SJSA1 (cell line): ENCODE measurements around the gene HGF. TPM values are rescaled to one million over a fixed set of nuclear protein-coding genes. Genes with fewer than 3 reads are reported as not detected.

Source experiments
- DNase-seq, 2 experiments: peaks; one replicate each; pipeline ENCODE4 v3.0.0-alpha.2; 2015 to 2020; ENCODE audit warnings: low spot score in 2 of 2, low read depth in 1 of 2
- H3K27ac ChIP-seq: fragments of 250-450 bp; sonication (Bioruptor Pico); 2 replicates; pipeline ENCODE4 v1.5.1; 2020; ENCODE audit warnings: mild to moderate bottlenecking, moderate library complexity
- H3K27me3 ChIP-seq: fragments of 250-450 bp; sonication (Bioruptor Pico); replicated peaks from 2 replicates; pipeline ENCODE4 v1.5.1; 2020; ENCODE audit warnings: mild to moderate bottlenecking, moderate library complexity
- H3K36me3 ChIP-seq: fragments of 250-450 bp; sonication (Bioruptor Pico); 2 replicates; pipeline ENCODE4 v1.5.1; 2020; ENCODE audit warnings: mild to moderate bottlenecking
- H3K4me1 ChIP-seq: fragments of 250-450 bp; sonication (Bioruptor Pico); replicated peaks from 2 replicates; pipeline ENCODE4 v1.6.1; 2021; ENCODE audit warnings: mild to moderate bottlenecking
- H3K4me3 ChIP-seq: fragments of 250-450 bp; sonication (Bioruptor Pico); 2 replicates; pipeline ENCODE4 v1.5.1; 2020; ENCODE audit warnings: mild to moderate bottlenecking
- H3K9me3 ChIP-seq: fragments of 250-450 bp; sonication (Bioruptor Pico); replicated peaks from 2 replicates; pipeline ENCODE4 v1.5.1; 2020; ENCODE audit warnings: mild to moderate bottlenecking
- total RNA-seq: library from RNA; depleted of rRNA; stranded (reverse); fragments of >200 nt; shearing (Covaris generic); gene quantifications from 2 replicates; pipeline ENCODE4 v1.2.3, GENCODE V29; 2014

Gene HGF
- total RNA-seq, 1 experiment from 2014 or later, result 0.08 TPM

DNA sequence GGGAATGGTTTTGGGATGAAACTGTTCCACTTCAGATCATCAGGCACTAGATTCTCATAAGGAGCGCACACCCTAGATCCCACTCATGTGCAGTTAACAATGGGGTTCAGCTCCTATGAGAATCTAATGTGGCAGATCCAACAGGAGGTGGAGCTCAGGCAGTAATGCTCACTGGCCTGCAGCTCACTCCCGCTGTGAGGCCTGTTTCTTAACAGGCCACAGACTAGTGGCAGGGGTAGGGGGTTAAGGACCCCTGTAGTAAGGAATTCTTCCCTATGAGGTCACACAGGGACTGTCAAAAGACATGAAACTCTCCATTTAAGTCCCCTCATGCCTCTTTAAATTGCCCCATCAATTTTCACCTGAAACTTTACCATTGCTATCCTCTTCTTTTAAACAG, 8.0 kb downstream of the HGF start:
- Histone ChIP-seq H3K9me3 (no peaks in the 10 kb centered on the region), H3K27ac (no peak overlapping the region), H3K4me1 (no peaks in the 10 kb centered on the region), H3K4me3 (no peak overlapping the region), H3K27me3 (no peaks in the 10 kb centered on the region), H3K36me3 (no peaks in the 10 kb centered on the region)
- no peak for DNase-seq

DNA sequence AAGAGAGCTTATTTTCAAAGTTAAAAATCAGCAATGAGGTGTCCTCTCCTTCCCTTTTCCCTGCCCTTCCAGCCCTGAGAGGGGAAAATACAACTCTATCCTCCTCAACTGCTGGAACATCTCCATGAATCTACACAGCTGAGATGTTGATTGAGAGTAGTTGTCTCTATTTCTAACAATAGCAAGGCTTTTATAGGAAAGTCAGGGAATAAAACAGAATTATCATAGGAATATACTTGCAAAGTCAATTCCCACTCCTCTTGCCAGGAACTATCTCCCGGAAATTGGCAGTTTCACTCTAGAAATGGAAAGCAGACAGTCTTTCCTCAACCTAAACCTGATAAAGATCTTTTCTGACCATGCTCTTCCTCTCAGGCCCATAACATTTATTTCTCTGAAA, 8.8 kb downstream of the HGF start:
- Histone ChIP-seq H3K4me1 (no peaks in the 10 kb centered on the region), H3K27ac (no peak overlapping the region), H3K9me3 (no peaks in the 10 kb centered on the region), H3K27me3 (no peaks in the 10 kb centered on the region), H3K36me3 (no peaks in the 10 kb centered on the region), H3K4me3 (no peak overlapping the region)
- no peak for DNase-seq

DNA sequence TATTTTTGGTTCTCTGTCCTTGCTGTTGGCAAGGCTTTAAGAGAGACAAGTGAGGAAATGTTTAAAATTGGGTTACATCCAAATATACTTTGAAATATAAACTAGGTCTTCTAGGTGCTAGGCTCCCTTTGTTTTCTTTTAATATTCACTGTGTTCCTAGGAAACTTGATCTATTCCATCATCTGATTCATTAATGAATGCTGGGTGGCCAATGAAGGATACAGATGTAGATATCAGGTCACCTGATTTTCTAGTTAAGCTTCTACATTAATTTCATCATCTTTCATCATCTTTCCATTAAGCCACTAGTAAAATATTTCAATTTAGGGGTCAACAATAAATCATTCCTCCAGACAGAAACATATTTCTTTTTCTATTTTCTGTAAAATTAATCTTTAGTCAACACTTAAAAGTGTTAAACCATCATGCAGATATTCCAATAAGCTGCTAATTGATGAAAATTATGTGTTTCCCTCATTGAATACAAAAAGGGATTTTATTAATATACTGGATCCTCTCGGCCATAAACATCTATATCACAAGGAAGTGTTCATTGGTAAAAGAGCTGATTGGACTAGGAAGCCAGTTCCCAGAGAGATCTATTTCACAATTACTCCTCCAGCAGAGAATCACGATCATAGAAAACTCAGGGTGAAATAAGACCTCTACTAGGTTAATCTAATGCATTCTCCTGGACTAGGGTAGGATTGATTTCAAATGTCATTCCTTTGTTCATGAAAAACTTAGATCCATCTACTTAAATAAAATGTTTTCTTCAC, 14.7 kb downstream of the HGF start:
- Histone ChIP-seq H3K4me1 (no peaks in the 10 kb centered on the region), H3K27ac (no peak overlapping the region), H3K36me3 (no peaks in the 10 kb centered on the region), H3K4me3 (no peak overlapping the region), H3K27me3 (no peaks in the 10 kb centered on the region), H3K9me3 (no peaks in the 10 kb centered on the region)
- DNase-seq, result no peak

GRCh38 chr7:81753392-81753791, 16.5 kb downstream of the HGF start:
- no peak for DNase-seq
- H3K4me1 ChIP-seq, result no peaks in the 10 kb centered on the region
- H3K4me3 ChIP-seq, result no peak overlapping the region
- H3K27ac ChIP-seq, result no peak overlapping the region
- H3K9me3 ChIP-seq, result no peaks in the 10 kb centered on the region
- no peaks in the 10 kb centered on the region for H3K36me3 ChIP-seq
- no peaks in the 10 kb centered on the region for H3K27me3 ChIP-seq

DNA sequence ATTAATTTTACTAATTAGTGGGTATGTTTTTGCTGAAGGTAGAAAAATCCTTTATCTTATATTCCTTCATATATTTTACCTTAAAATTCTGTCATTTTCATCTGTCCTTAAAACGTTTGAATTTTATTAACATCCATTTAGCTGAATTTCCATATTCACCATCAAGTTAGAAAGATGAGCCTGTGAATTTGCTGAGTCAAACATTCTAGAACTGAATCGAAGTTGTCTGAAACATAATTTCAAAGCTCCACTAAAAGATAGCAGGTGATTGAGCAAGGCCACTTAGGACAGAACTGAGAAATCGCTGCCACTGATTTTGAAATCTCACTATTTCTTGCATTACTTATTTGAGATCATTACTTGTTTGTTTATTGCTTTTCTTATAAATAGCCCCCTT, 17.5 kb downstream of the HGF start:
- no peak for DNase-seq
- H3K36me3 ChIP-seq, result no peaks in the 10 kb centered on the region; the same call in 1 of the 2 replicates
- H3K27ac ChIP-seq, result no peak overlapping the region
- H3K9me3 ChIP-seq, result no peaks in the 10 kb centered on the region
- H3K4me3 ChIP-seq, result no peak overlapping the region
- no peaks in the 10 kb centered on the region for H3K4me1 ChIP-seq
- no peaks in the 10 kb centered on the region for H3K27me3 ChIP-seq

GRCh38 chr7:81751619-81752317, 18.1 kb downstream of the HGF start:
- Histone ChIP-seq H3K9me3 (no peaks in the 10 kb centered on the region), H3K4me3 (no peak overlapping the region), H3K36me3 (no peaks in the 10 kb centered on the region; the same call in 1 of the 2 replicates), H3K4me1 (no peaks in the 10 kb centered on the region), H3K27ac (no peak overlapping the region), H3K27me3 (no peaks in the 10 kb centered on the region)
- DNase-seq, result no peak

GRCh38 chr7:81745637-81746036, 24.2 kb downstream of the HGF start:
- Histone ChIP-seq H3K4me3 (no peak overlapping the region), H3K4me1 (no peaks in the 10 kb centered on the region), H3K27me3 (no peaks in the 10 kb centered on the region), H3K27ac (no peak overlapping the region), H3K9me3 (no peaks in the 10 kb centered on the region), H3K36me3 (no peaks in the 10 kb centered on the region; the same call in 1 of the 2 replicates)
- no peak for DNase-seq

- Histone ChIP-seq H3K4me3 (no peak overlapping the region), H3K9me3 (no peaks in the 10 kb centered on the region), H3K27me3 (no peaks in the 10 kb centered on the region), H3K27ac (no peak overlapping the region), H3K4me1 (no peaks in the 10 kb centered on the region), H3K36me3 (no peaks in the 10 kb centered on the region; the same call in 1 of the 2 replicates)
- no peak for DNase-seq
Measured at GRCh38 chr7:81744389-81744788, 25.5 kb downstream of the HGF start.

- DNase-seq, result no peak
- Histone ChIP-seq H3K4me3 (no peak overlapping the region), H3K27me3 (no peaks in the 10 kb centered on the region), H3K36me3 (no peaks in the 10 kb centered on the region; the same call in 1 of the 2 replicates), H3K9me3 (no peaks in the 10 kb centered on the region), H3K27ac (no peak overlapping the region), H3K4me1 (no peaks in the 10 kb centered on the region)
Measured at GRCh38 chr7:81743665-81744064, 26.2 kb downstream of the HGF start.

GRCh38 chr7:81743201-81743600, 26.6 kb downstream of the HGF start:
- Histone ChIP-seq H3K27me3 (no peaks in the 10 kb centered on the region), H3K9me3 (no peaks in the 10 kb centered on the region), H3K27ac (no peak overlapping the region), H3K36me3 (no peaks in the 10 kb centered on the region; the same call in 1 of the 2 replicates), H3K4me1 (no peaks in the 10 kb centered on the region), H3K4me3 (no peak overlapping the region)
- DNase-seq, result no peak

- no peak overlapping the region for H3K4me3 ChIP-seq
- H3K4me1 ChIP-seq, result peaks cover 10% of the 10 kb centered on the region
- no peak for DNase-seq
- H3K27ac ChIP-seq, result no peak overlapping the region
- H3K27me3 ChIP-seq, result no peaks in the 10 kb centered on the region
- no peaks in the 10 kb centered on the region for H3K9me3 ChIP-seq
- H3K36me3 ChIP-seq, result no peaks in the 10 kb centered on the region
Measured at GRCh38 chr7:81740403-81740802, 29.4 kb downstream of the HGF start.

DNA sequence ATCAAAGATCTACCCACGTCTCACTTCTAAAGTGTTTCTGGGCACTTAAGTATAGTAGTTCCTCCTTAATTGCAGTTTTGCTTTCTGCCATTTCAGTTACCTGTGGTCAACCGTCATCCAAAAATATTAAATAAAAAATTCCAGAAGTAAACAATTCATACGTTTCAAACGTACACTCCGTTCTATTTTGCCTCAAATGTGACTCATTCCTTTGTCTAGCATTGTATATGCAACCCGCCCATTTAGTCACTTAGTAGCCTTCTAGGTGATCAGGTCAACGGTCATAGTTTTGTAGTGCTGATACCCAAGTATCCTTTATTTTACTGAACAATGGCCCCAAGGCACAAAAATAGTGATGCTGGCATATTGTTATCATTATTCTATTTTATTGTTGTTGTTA, 33.8 kb downstream of the HGF start:
- H3K36me3 ChIP-seq, result no peaks in the 10 kb centered on the region
- no peaks in the 10 kb centered on the region for H3K9me3 ChIP-seq
- H3K4me3 ChIP-seq, result no peak overlapping the region
- H3K27ac ChIP-seq, result 0 out of 2 replicates have a peak overlapping the region, but pooled peaks have one; percentile 16
- DNase-seq, result peak in 1 of 2 experiments; percentile 20
- peaks cover 10% of the 10 kb centered on the region for H3K4me1 ChIP-seq
- no peaks in the 10 kb centered on the region for H3K27me3 ChIP-seq

GRCh38 chr7:81725812-81726127, 44.1 kb downstream of the HGF start:
- H3K4me3 ChIP-seq, result no peak overlapping the region
- H3K9me3 ChIP-seq, result no peaks in the 10 kb centered on the region
- H3K27me3 ChIP-seq, result no peaks in the 10 kb centered on the region
- H3K36me3 ChIP-seq, result no peaks in the 10 kb centered on the region
- DNase-seq, result peak; percentile 88 to 93
- H3K27ac ChIP-seq, result peak overlapping the region; percentile 92
- peaks cover 22% of the 10 kb centered on the region for H3K4me1 ChIP-seq

DNA sequence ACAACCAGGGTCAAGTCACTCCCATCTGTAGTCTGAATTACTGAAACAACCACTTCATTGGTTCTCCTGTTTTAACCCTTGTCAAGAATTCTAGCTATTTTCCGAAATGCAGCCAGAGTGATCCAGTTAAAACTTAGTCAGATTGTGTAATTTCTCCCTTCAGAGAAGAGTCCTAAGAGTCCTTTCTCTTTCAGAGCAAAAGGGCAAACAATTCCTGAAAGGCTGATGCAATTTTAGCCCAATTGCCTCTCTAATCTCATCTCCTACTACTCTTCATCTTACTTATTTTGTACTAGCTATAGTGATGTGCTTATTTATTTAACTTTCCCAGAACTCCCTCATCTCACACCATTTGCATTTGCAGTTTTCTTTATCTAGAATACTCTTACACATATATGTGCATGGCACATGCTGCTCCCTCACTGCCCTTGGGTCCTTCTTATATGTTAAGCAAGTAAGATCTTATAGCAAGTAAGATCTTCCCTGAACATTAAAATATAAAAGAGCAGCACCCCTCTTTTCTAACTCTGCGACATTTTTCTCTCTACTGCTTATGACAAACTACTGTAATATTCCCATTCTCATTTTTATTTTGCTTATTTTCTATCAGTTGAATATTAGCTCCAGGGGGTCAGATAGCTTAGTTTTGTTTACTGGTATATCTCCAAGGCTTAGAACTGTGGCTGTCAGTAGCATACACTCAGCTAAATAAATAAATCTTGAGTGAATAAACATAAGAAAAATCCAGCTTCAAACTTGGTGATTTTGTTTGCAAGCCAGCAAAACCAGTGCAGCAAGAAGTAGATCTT, 44.6 kb downstream of the HGF start:
- no peak overlapping the region for H3K4me3 ChIP-seq
- peak overlapping the region; percentile 92 for H3K27ac ChIP-seq
- no peaks in the 10 kb centered on the region for H3K36me3 ChIP-seq
- H3K9me3 ChIP-seq, result no peaks in the 10 kb centered on the region
- no peaks in the 10 kb centered on the region for H3K27me3 ChIP-seq
- DNase-seq, result no peak
- H3K4me1 ChIP-seq, result peaks cover 22% of the 10 kb centered on the region
